ENCODE data around the gene MLIP.

MLIP gene

DNA sequence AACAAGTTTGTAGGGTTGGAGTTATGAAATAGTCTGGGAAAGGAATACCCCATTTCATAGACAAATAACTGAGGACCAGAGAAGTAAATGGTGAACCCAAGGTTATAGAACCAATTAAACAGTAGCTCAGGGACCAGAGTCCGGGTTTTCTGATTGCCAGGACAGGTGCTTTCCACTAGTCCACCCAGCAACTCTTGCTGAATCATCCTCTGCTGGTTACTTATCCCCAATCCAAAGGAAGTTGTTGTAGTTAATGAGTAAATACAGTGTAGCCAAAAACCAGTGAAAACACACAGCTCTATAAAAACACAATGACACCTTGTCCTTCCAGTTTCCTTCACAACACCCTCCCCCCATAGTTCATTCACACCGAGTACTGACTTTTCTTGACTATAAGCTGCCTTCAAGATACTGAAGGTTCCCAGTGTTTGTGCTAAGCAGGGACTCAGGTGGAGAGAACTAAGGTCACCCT, 196.2 kb downstream of the MLIP start:
- Histone ChIP-seq H3K4me1 (ENCODE audit: control insufficient read depth, insufficient read depth, low read length) (no peaks in the 10 kb centered on the region), H3K9me3 (ENCODE audit: control insufficient read depth, insufficient read depth, low read depth, low read length) (no peaks in the 10 kb centered on the region), H3K4me3 (ENCODE audit: low read depth, low read length) (no peak overlapping the region), H3K36me3 (ENCODE audit: control insufficient read depth, insufficient read depth, low read length) (no peaks in the 10 kb centered on the region), H3K27me3 (ENCODE audit: control insufficient read depth, insufficient read depth, low read length) (no peaks in the 10 kb centered on the region), H3K9ac (ENCODE audit: low read length) (no peak overlapping the region), H3K27ac (ENCODE audit: low read depth, low read length) (no peak overlapping the region)

DNA sequence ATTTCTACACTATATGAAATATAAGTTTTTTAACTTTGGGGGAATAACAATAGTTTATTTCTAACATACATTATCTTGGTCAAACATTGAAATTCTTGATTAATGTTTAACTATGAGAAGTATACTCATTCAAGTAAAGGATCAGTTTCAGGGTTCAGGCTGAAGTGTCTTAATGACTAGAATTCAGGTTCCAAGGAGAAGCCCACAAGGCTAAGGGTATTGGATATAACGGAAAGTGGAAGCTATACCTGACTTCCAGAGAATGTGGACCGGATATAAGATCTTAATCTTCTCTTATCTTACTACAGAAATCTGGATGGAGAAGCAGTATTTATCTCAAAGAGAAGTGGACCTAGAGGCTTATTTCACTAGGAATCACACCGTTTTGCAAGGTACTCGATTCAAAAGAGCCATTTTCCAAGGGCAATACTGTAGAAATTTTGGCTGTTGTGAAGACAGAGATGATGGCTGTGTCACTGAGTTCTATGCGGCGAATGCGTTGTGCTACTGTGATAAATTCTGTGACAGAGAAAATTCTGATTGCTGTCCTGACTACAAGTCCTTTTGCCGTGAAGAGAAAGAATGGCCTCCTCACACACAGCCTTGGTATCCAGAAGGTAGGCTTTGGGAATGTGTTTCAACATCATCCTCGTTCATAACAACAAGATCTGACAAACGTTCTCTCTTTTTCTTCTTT, 197.2 kb downstream of the MLIP start, which contains the start of gene TINAG:
TINAG (plus strand) TSS at position 153 of the 697 bp plus-strand sequence; CDS start at position 263, 110 bp downstream.
- Histone ChIP-seq H3K4me1 (ENCODE audit: control insufficient read depth, insufficient read depth, low read length) (no peaks in the 10 kb centered on the region), H3K27ac (ENCODE audit: low read depth, low read length) (no peak within 1 kb of the TSS), H3K9me3 (ENCODE audit: control insufficient read depth, insufficient read depth, low read depth, low read length) (no peaks in the 10 kb centered on the region), H3K4me3 (ENCODE audit: low read depth, low read length) (no peak within 1 kb of the TSS), H3K36me3 (ENCODE audit: control insufficient read depth, insufficient read depth, low read length) (no peaks in the 10 kb centered on the region), H3K9ac (ENCODE audit: low read length) (no peak within 1 kb of the TSS), H3K27me3 (ENCODE audit: control insufficient read depth, insufficient read depth, low read length) (no peaks in the 10 kb centered on the region)

DNA sequence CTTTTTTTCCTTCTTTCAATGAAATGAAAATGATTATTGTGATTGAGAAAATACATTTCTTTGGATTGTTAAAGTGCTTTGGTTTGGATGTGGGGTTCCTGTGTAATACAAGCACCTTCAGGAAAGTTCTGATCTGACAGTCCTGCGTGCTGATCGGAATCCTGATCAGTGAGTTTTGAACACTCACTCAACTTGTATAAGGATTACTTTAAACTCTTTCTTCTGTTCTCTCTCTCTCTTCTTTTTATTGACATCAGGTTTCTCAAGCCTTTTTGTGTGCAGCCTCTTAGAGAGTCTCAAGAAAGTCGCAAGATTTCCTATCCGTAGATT, 197.7 kb downstream of the MLIP start:
- Histone ChIP-seq H3K36me3 (ENCODE audit: control insufficient read depth, insufficient read depth, low read length) (no peaks in the 10 kb centered on the region), H3K27ac (ENCODE audit: low read depth, low read length) (no peak overlapping the region), H3K4me1 (ENCODE audit: control insufficient read depth, insufficient read depth, low read length) (no peaks in the 10 kb centered on the region), H3K9ac (ENCODE audit: low read length) (no peak overlapping the region), H3K9me3 (ENCODE audit: control insufficient read depth, insufficient read depth, low read depth, low read length) (no peaks in the 10 kb centered on the region), H3K27me3 (ENCODE audit: control insufficient read depth, insufficient read depth, low read length) (no peaks in the 10 kb centered on the region), H3K4me3 (ENCODE audit: low read depth, low read length) (no peak overlapping the region)

DNA sequence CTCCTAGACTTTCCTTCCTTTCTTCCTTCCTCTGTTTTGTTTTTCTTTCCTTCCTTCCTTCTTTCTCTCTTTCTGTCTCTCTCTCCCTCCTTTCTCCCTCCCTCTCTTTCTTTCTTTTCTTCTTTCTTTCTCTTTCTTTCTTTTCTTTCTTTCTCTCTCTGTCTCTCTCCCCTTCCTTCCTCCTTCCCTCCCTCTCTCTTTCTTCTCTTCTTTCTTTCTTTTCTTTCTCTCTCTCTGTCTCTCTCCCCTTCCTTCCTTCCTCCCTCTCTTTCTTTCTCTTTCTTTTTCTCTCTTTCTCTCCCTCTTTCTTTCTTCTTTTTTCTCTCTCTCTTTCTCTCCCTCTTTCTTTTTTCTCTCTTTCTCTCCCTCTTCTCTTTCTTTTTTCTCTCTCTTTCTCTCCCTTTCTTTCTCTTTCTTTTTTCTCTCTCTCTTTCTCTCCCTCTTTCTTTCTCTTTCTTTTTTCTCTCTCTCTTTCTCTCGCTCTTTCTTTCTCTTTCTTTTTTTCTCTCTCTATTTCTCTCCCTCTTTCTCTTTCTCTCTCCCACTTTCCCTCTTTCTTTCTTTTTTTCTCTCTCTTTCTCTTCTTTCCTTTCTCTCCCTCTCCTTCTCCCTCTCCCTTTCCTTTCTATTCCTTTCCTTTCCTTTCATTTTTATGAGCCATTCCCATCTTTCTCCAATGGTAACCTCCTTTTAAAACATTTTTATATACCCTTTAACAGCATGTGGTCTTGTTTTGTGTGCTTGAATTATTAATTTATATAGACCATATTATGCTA, 199.3 kb downstream of the MLIP start:
- Histone ChIP-seq H3K9ac (ENCODE audit: low read length) (no peak overlapping the region), H3K4me1 (ENCODE audit: control insufficient read depth, insufficient read depth, low read length) (no peaks in the 10 kb centered on the region), H3K27ac (ENCODE audit: low read depth, low read length) (no peak overlapping the region), H3K36me3 (ENCODE audit: control insufficient read depth, insufficient read depth, low read length) (no peaks in the 10 kb centered on the region), H3K27me3 (ENCODE audit: control insufficient read depth, insufficient read depth, low read length) (no peaks in the 10 kb centered on the region), H3K9me3 (ENCODE audit: control insufficient read depth, insufficient read depth, low read depth, low read length) (no peaks in the 10 kb centered on the region), H3K4me3 (ENCODE audit: low read depth, low read length) (no peak overlapping the region)

DNA sequence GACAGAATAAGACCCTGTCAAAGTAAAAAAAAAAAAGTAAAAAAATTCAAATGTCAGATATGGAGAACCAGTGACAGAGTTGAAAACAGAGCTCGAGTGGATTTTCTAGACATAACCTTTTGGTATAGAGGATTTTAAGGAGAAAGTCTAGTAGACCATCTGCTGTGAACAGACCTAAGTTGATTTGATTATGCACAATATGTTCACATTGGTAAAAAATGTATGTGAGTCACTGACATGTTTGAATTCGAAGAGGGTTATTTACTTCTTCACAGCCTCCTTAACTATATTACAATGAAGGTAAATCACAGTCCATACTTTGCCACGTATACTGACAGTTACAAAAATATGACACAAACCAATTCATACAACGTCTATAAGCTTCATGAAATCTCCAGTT, 204.4 kb downstream of the MLIP start:
- H3K27me3 ChIP-seq (ENCODE audit: control insufficient read depth, insufficient read depth, low read length), result no peaks in the 10 kb centered on the region
- H3K9me3 ChIP-seq (ENCODE audit: control insufficient read depth, insufficient read depth, low read depth, low read length), result no peaks in the 10 kb centered on the region
- H3K36me3 ChIP-seq (ENCODE audit: control insufficient read depth, insufficient read depth, low read length), result no peaks in the 10 kb centered on the region
- no peak overlapping the region for H3K27ac ChIP-seq (ENCODE audit: low read depth, low read length)
- no peak overlapping the region for H3K9ac ChIP-seq (ENCODE audit: low read length)
- H3K4me3 ChIP-seq (ENCODE audit: low read depth, low read length), result no peak overlapping the region
- H3K4me1 ChIP-seq (ENCODE audit: control insufficient read depth, insufficient read depth, low read length), result no peaks in the 10 kb centered on the region

All from HUES6 (cell line).